Colon (tissue), 2 donors: ENCODE results near the gene DPM3.
"Not testable (repeated sequence)": the region's sequence is repeated elsewhere in the genome, so short reads cannot be mapped to it uniquely, and the experiment has no call there.

Experiments
- FAIRE-seq: peaks from 2 replicates; lab custom pipeline; 2012; peaks lifted over from hg19 to GRCh38; lab: Jason Lieb, UNC
- donor health status: control.
- donor health status: control.

DPM3 gene, protein sequence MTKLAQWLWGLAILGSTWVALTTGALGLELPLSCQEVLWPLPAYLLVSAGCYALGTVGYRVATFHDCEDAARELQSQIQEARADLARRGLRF

DNA sequence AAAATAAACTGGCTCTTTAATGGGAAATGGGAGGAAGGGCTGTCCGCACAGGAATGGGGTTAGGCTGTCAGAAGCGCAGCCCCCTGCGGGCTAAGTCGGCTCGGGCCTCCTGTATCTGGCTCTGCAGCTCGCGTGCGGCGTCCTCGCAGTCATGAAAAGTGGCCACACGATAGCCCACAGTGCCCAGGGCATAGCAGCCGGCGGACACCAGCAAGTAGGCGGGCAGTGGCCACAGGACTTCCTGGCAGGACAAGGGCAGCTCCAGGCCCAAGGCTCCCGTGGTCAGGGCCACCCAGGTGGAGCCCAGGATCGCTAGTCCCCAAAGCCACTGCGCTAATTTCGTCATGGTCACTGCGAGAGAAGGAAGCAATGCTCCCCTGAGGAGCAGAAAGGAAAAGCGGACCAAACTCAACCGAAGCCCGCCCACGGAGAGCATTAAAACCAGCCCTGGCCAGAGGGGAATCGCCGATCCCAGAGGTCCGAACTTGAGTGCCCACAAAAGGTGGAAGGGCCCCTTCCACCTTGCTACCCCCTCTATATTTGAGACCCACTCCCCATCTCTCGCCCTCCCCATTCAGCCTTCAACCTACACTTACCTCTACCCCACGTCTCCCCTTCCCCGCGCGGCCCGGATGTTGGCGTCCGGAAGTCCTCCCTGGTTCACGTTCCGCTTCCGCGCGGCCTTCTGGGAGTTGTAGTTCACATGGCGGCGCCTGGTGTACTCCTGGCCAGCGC, at the start of gene DPM3:
DPM3 (minus strand) TSS at position 637 of the 735 bp plus-strand sequence; CDS start at position 346, 291 bp downstream.
- FAIRE-seq, result no peak

DNA sequence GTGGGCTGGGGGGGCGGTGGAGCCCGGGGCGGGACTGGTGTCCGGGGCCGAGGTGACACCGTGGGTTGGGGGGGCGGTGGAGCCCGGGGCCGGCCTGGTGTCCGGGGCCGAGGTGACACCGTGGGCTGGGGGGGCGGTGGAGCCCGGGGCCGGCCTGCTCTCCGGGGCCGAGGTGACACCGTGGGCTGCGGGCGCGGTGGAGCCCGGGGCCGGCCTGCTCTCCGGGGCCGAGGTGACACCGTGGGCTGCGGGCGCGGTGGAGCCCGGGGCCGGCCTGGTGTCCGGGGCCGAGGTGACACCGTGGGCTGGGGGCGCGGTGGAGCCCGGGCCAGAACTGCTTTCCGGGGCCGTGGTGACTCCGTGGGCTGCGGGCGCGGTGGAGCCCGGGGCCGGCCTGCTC, 49.6 kb upstream of the DPM3 start:
- not testable (repeated sequence) for FAIRE-seq

DNA sequence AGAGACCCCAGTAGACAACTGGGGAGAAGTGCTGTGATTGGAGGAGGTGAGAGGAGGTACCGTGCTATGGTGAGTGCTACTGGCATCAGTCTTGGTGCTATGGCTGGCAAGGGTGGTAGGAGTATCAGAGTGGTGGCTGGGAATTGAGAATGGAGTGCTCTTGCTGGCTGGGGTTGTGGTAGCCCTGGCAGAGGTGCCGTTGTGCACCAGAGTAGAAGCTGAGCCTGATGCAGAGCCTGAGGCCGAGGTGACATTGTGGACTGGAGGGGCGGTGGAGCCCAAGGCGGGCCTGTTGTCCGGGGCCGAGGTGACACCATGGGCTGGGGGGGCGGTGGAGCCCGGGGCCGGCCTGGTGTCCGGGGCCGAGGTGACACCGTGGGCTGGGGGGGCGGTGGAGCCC, 47.9 kb upstream of the DPM3 start:
- FAIRE-seq, result no peak

DNA sequence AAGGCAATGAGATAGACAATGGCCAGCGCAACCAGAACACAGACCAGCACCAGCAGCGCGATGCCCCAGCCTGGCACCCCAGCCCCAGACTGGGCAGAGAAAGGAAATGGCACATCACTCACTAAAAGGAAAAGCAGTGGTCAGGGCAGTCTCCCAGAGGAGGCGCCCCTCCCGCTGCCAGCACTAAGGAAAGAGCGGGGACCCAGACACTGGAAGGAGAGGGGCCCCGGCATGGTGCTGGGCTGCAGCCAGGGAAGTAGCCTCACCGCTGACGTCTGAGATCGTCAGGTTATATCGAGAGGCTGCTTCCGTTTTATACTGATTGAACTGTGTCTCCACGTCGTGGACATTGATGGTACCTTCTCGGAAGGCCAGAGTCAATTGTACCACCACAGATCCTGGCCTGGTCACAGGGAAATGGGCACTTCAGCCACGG, 47.1 kb upstream of the DPM3 start:
- FAIRE-seq, result no peak

DNA sequence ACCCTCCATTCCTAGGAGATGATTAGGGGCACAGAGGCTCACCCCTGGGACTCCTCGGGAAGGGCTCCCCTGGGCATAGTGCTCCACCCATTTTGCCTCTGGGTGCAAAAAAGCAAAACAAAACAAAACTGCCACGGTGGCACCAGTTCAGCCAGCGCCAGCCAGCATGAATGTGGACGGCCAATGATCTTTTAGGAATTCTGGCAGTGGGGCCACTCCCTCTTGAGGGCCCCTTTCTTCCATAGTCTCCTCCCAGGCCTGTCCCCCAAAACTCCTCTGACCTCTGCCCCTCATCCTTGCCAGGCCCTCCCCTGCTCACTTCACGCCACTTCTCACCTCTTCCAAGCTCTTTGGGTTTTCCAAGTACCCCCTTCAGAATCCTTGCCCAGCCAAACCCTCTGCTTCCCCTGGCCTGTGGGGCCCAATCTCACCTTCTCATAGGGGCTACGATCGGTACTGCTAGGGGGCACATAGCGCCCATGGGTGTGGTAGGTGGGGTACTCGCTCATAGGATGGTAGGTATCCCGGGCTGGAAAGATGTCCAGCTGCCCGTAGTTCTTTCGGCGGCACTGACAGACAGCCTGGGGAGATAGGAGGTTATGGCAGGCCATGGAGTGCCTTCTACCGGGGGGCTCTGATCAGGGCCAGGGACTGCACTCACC, 46.6 kb upstream of the DPM3 start:
- FAIRE-seq, result no peak

DNA sequence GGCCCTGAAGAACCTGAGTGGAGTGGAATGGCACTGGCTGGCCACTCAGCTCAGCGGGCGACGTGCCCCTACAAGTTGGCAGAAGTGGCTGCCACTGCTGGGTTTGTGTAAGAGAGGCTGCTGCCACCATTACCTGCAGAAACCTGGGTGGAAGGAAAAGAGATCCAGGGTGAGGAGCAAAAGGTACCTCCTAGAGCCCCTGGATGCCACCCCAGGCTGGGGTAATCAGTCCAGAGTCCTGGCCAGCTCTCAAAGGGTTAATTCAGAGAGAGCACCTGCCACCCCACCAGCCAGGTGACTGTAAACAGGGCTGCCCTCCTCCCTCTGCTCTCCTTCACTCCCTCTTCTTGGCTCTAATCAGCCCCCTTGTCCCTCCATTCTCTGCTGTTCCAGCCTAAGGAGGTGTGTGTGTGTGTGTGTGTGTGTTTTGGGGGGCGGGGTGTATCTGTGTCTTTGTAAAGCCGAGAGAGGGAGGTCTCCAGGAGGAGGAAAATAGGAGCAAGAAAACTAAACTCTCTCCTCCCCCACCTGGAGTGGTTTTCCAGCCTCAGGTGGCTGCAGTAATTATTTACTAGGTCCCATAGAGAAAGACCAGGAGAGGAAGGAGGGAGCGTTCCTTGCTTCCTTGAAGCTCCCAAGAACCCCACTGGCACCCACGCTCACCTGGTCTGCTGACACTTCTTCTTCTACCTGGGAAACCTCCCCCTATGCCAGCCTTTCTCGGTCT, 45.9 kb upstream of the DPM3 start:
- FAIRE-seq, result no peak

DNA sequence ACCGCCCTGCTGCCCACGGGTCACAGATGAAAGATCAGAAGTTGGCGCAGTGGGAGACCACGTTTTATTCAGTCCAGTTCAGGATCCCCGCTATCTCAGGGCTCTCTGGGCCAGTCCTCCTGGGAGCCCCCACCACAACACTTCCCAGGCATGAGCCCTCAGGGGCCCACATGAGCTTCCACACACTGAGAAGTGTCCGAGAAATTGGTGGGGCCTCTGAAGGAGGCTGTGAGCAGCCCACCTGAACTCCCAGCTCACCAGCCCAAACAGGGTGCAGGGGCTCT, 45.4 kb upstream of the DPM3 start:
- FAIRE-seq, result no peak

DNA sequence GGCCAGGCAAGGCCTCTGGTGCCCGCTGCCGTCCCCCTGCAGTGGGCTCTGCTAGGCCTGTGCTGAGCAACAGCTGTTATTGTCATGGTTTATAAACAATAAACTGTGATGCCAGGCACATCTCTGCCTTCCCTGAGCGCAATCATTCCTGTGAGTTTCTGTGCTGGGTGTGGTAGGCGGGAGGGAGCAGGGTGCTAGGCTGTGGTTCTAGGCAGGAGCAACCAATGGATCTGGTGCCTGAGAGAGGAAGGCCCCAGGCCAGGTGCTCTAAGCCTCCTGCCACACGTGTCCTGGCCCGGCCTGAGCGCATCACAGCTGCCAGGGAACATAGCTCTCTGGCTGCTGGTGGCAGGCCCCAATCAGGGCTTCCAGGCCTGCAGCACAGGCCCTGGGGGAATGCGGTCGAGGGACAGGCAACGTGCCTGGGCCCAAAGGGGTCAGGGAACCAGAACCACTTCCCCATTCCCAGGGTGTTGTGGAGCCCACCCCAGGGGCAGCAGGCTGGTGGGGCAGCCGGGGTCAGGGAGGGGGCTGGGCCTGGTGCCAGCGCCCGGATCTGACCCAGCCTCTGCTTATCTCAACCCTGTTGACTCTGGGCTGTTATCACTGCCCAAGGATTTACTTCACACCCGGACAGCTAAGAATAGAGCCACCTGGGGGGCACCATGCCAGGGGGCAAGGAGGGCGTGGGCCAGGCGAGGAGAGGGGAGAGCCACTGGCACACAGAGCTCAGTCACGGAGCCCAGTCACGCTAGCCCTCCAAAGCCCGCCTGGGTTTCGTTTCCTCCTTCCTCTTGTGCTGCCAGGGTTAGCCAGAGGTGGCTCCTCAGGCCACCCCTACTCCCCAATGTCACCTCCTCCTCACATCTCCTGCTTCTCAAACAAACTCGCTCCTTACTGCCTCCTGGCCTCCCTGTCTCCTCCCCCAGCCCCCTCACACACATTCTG, 44.8 kb upstream of the DPM3 start:
- FAIRE-seq, result no peak

DNA sequence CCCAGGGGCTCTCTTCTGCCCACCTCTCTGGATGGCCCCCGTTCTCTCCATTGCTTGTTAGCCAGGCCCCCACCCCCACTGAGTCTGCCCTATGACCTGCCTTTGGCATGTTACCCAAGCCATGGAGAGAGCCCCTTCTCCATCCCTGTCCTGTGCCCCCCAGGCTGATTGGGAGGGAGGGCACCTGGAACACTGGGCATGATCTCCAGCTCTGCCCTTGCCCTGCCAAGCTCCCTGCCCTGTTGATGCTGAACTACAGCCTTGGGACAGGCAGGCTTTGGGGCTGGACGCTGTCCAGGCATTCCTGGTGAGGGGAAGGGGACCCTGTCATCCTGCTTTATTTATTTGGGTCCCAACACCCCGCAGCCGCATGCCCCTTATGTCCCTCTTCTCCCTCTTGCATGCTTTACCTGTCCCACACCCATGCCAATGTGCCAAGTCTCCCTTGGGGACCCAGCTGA, 44.0 kb upstream of the DPM3 start:
- no peak for FAIRE-seq

DNA sequence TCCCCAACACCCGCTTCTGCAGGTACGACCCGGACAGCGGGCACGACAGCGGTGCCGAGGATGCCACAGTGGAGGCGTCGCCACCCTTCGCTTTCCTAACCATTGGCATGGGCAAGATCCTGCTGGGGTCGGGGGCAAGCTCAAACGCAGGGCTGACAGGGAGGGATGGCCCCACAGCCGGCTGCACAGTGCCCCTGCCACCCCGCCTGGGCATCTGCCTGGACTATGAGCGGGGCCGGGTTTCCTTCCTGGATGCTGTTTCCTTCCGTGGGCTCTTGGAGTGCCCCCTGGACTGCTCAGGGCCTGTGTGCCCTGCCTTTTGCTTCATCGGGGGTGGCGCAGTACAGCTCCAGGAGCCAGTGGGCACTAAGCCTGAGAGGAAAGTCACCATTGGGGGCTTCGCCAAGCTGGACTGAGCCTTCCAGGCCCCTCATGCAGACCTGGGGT, 43.5 kb upstream of the DPM3 start:
- FAIRE-seq, result no peak

DNA sequence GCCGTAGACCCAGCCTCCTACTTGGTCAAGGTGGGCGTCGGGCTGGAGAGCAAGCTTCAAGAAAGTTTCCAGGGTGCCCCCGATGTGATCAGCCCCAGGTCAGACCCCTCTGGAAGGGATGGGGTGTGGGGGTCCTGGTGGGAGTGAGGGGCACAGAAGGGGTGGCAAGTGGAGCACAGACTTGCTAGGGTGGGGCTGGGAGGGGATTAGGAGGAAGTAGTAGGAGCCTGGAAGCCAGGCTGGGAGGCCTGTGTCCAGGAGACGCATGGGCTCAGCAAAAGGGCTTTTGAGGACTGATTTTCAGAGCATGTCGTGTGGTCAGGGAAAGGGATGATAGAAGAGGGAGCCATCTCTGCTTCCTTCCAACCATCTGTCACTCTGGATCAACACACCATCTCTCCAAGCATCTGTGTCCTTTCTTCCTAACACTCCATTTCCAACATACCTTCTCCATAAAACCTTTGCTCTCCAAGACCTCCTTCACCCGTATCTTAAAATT, 41.8 kb upstream of the DPM3 start:
- FAIRE-seq, result no peak

DNA sequence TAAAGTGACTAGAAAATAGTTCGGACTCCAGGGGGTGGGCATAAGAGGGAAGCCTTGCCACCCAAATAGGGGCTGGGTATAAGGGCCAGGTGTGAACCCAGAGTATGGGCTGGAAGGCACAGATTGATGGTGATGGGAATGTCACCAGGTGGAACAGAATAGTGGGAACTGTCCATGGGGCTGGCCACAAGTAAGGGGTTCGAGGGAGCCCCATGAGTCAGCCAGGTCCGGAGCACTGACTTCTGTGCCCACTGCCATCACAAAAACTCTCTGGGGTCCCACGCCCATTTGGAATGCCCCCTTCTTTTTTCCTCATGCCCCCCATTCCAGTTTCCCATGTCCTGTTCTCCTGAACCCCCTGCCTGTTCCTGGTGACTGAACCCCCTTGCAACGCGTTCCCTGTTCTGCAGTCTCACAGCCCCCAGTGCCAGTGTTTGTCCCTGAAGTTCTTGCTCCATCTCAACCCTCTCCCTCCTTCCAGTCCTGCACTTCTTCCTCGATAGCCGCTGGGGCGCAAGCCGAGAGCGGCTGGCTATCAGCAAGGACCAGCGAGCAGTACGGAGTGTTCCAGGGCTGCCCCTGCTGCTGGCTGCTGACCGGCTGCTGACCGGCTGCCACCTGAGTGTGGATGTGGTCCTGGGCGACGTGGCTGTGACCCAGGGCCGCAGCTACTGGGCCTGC, 41.2 kb upstream of the DPM3 start:
- FAIRE-seq, result no peak

DNA sequence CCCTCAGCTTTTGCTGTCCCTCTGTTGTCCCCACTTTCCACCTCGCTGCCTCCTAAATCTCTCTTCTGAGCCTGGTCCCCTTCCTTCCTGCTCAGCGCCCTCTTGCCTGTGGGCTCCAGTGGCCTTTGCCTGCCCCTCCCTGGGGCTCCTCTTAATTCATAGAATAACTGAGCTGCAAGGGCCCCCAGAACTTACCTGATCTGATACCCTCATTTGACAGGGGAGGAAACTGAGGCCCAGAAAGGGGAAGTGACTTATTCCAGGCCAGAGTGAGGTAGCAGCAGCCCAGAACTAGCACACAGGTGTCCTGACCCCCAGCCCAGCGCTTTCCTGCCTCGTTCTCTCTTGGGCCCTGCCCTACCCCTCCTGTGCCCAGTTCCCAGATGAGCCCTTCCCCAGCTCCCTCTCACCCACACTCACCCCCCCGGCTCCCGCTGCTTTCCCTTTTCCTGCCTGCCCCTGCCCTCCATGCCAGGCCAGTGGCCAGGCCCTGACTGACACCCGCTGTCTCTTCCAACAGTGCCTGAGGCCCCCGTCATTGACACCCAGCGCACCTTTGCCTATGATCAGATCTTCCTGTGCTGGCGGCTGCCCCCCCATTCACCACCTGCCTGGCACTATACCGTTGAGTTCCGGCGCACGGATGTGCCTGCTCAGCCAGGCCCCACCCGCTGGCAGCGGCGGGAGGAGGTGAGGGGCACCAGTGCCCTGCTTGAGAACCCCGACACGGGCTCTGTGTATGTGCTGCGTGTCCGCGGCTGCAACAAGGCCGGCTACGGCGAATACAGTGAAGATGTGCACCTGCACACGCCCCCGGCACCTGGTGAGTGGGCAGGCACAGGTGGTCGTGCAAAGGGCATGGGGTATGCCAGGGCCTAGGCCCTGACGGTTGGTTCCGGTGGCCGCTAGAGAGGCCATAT, 39.0 kb upstream of the DPM3 start:
- no peak for FAIRE-seq

DNA sequence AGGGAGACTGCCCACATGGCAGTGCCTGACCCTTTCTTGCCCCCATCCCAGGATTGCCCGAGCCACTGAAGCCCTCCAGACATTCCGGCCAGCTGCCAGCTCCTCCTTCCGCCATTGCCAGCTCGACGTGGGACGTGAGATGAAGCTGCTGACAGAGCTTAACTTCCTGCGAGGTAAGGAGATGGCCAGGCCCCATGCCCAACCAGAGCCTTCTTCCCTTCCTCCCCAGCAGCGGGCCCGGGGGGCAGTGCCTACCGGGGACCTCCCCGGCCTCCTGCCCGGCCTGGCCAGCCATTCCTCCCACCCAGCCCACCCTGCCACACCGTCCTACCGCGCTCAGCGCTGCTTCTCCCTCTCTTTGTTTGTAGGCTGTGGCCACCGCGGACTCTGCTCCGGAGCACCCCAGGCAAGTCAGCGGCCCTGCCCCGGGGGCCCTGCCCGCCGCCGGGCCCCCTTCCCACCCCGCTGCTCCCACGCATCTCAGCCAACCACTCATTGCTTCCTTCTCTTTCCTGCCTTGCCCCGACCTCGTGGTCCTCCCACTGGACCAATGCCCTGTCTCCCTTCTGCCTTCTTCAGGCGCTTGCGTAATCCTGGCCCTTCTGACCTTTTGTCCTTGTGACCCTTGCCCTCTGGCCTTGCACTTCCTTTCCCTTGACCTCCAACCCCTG, 38.2 kb upstream of the DPM3 start:
- no peak for FAIRE-seq

DNA sequence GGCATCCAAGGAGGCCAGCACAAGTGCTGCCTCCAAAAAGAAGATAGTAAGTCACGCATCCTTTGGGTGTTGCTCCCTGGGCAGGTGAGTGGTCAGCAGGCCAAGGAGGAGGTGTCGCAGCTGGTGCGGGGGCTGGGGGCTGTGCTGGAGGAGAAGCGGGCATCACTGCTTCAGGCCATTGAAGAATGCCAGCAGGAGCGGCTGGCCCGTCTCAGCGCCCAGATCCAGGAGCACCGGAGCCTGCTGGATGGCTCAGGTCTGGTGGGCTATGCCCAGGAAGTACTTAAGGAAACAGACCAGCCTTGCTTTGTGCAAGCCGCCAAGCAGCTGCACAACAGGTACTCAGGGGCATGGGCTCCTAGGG, 37.6 kb upstream of the DPM3 start:
- no peak for FAIRE-seq

DNA sequence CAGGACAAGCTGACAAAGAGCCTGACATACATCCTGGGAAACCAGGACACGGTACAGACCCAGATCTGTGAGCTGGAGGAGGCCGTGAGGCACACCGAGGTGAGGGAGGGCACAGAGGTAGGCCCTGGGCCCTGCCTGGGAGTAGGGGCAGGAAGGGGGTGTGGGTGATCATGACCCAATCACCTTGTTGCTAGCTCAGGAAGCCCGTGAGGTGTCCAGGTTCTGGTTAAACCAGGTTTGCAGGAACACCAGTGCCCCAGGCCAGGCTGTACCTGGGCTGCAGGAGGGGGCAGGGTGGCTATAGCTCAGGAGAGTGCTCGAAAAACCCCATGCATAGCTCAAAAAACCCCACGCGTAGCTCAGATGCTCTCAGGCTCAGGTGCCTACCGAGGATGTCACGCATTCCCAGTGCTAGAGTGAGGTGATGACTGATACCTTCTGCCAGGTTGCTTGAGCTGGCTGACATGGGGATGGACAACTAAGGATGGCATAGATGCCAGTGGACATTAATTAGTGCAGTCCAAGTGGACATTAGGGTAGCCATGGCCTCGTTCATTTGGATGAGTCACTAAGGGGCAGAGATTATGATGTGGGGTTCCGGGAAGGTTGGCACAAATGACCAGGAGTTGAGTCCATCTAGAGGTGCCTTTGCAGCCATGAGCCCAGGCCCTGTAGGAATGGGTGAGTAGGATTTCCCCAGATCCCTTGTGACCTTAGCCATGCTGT, 37.0 kb upstream of the DPM3 start:
- no peak for FAIRE-seq

DNA sequence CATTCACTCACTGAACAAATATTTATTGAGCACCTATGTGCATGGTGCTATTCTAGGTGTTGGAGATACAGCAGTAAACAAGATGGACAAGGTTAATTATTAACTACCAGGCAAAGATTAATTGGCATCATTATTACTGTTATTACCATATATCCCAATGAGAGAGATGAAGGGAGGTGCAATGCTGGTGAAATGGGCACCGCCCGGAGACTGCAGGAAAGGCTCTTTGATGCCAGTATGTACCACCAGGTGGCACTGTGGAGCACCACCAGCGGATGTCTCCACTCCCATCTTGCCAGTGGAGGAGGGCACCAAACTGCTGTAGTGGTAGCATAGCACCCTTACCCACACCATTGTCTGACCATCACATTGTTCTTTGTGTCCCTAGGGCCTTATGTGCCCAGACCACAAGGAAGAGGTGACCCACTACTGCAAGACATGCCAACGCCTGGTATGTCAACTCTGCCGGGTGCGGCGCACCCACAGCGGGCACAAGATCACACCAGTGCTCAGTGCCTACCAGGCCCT, 36.3 kb upstream of the DPM3 start:
- FAIRE-seq, result no peak

DNA sequence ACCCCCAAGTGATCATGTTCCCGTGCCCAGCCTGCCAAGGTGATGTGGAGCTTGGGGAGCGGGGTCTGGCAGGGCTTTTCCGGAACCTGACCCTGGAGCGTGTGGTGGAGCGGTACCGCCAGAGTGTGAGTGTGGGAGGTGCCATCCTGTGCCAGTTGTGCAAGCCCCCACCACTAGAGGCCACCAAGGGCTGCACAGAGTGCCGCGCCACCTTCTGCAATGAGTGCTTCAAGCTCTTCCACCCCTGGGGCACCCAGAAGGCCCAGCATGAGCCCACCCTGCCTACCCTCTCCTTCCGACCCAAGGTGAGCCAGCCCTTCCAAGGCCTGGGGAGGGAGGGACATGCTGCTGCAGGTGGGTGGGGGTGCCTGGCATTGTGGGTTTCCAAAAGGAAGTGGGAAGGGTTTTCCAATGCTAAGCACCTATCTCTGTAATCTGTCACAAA, 35.6 kb upstream of the DPM3 start:
- no peak for FAIRE-seq
